GM21526 (cell line): Measurements from ENCODE around the gene RPL21.
"Not testable (repeated sequence)": the region's sequence is repeated elsewhere in the genome, so short reads cannot be mapped to it uniquely, and the experiment has no call there.

ENCODE experiments used
- ATAC-seq: cut with Tn5 transposase; IDR thresholded peaks from one replicate; pipeline ENCODE4 v1.9.1; 2021; ENCODE audit warnings: moderate library complexity; ENCODE audit not compliant: unreplicated experiment, low FRiP score

RPL21 gene

DNA sequence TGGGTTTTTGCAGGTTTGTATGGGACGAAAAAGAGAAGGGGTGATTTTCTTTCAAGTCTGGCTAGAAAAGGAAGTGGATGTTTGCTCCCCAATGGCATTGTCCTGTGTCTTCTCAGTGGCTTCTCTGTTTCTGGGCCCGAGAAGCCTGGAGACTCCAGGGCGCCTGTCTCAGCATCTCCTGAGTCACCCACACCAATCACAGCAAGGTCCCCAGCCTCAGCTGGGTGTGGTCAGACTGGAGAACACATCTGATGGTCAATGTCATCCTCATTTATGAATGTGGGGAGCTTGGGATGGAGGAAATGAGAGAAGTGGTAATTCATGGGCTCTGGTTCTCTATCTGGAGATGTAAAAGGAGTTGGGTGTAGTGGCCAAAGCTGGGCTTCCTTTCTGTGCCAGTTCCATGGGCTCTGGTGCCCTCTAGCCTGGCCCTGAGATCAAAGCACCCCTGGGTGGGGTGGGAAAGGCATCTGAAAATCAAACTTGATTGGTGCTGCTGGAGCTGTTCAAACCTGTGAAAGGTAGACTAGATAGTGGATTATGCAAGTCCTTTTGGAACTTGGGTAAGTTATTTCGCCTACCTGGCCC, 32.6 kb downstream of the RPL21 start:
- ATAC-seq = no peak

DNA sequence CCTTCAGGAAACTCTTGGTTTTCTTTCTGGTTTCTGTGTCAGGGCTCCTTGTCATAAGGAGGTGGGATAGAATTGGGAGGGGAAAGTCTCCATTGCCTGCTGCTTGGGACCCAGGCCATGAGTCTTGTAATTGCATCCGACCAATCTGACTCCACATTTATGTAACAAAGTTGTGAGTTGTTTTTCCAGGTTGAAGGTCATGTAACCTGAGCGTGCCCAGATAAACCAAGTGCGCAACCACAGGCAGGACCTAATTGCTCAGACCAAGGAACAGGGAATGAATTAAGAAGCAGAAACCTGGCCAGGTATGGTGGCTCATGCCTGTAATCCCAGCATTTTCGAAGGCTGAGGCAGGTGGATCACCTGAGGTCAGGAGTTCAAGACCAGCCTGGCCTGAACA, 37.0 kb downstream of the RPL21 start:
- ATAC-seq = no peak

GRCh38 chr13:27289011-27289665, 37.8 kb downstream of the RPL21 start:
- ATAC-seq = no peak

GRCh38 chr13:27290715-27291114, 39.4 kb downstream of the RPL21 start:
- ATAC-seq = no peak

GRCh38 chr13:27291967-27292366, 40.6 kb downstream of the RPL21 start:
- ATAC-seq = not testable (repeated sequence)

GRCh38 chr13:27293076-27293691, 41.8 kb downstream of the RPL21 start:
- ATAC-seq = no peak

DNA sequence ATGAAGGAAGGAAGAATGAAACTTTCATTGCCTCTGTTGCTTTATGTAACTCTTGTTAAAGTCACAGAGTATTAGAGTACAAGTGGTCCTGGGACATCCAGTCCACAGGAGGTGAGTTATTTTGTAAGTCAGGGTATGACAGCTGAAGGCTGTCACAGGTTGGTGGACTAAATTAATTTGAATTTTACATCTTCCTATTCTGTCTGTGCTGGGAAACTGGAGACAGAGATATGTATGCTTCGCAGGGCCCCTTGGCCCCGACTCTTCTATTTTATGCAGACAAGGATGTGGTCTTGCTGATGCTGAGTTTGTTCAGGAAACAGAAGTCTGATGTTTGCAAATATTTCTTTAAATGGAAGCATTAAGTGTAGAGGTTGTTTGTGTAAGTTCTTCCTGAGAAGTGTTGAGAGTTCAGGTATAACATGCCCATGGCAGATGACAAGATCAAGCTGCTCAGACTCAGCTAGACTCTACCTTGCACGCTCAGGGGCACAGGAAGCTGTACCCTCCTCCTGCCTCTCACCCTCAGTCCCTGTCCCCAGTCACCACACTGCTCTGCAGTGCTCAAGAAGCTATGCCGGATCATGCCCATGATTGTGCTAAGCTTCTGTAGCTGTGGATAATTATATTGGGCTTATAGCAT, 42.6 kb downstream of the RPL21 start:
- ATAC-seq = no peak

DNA sequence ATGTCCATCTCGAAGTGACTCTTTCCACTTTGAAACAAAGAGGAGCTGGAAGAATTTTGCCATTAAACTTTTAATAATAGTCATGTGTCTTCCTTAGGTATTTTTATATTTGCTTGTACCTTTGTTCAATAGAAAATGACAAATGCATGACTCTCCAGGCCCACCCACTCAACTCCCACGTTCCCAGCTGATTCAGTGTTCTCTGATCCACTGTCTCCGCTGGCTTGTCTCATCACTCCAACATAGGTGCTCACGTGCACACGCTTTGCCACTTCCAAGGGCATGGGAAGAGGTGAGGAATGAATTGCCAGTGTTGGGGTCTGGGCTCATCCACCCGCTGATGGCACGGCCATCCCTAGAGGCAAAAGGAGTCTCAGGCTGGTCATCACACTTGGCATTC, 43.7 kb downstream of the RPL21 start:
- ATAC-seq = no peak

DNA sequence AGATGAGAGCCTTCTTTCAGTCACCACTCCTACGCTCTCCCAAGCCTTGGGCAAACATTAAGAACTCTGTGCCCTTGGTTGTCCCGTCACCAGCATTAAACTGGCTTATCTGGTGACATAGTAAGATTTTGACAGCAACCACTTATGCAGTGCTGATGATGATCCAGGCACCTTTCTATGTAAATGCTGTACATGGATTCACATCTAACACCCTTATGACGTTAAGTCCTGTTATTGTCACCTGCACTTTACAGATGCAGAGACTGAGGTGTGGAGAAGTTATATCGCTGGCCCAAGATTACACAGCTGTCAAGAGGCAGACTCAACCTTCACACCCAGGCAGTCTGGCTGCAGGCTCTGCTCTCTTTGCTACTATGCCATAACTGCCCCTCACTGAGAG, 44.3 kb downstream of the RPL21 start:
- no peak for ATAC-seq

GRCh38 chr13:27296496-27296895, 45.1 kb downstream of the RPL21 start:
- no peak for ATAC-seq

DNA sequence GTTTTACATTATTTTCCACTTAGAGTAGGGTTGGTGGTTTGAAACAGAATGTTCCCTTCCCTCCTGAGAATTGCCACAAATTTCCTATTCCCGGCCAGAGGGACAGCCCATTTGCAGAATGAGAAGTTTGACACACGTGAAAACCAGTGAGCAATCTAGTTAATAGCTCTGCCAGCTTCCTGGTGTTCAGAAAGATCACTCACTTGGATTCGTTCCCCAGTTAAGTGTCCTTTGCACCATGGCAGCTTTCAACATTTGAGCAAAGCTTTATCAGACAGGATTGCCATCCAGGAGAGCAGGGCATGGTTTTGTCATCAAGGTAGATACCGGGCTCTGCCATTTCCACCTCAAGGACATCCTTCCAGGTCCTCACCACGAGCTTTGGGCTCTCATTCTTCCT, 47.5 kb downstream of the RPL21 start:
- no peak for ATAC-seq

DNA sequence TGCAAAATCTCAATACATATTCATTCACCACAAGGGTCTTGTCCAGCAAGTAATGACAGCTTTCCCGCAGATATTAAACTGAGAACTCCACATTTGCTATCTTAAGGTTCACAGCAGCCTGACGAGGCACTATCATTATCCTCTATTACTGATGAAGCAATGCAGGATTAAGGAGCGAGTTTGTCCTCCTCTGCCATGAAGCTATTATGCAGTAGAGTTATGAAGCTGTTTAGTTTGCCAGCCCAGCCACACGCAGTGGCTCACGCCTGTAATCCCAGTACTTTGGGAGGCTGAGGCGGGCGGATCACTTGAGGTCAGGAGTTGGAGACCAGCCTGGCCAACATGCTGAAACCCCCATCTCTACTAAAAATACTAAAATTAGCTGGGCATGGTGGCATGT, 49.0 kb downstream of the RPL21 start:
- ATAC-seq = not testable (repeated sequence)

DNA sequence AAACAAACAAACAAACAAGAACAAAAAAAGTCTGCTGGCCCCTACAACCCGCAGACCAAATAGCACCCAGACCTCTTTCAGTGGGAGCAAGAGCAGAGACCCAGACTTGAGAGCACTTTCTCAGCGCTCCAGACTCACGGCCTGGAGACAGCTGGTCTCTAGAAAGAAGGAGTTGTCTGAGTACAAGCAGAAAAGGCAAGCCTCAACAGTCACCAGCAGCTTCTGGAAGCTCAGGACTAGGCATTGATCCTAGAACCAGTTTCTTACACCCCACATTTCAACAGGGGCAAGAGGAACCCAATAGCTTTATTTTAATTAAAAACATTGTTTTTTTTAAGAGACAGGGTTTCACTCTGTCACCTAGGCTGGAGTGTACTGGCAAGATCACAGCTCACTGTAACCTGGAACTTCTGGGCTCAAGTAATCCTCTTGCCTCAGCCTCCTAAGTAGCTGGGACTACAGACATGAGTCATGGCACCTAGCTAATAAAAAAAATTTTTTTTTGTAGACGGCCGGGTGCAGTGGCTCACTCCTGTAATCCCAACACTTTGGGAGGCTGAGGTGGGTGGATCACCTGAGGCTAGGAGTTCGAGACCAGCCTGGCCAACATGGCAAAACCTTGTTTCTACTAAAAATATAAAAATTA, 49.7 kb downstream of the RPL21 start:
- ATAC-seq = no peak

- ATAC-seq = no peak
Observed at GRCh38 chr13:27302643-27303262, 51.4 kb downstream of the RPL21 start.

GRCh38 chr13:27304099-27304498, 52.7 kb downstream of the RPL21 start:
- no peak for ATAC-seq

DNA sequence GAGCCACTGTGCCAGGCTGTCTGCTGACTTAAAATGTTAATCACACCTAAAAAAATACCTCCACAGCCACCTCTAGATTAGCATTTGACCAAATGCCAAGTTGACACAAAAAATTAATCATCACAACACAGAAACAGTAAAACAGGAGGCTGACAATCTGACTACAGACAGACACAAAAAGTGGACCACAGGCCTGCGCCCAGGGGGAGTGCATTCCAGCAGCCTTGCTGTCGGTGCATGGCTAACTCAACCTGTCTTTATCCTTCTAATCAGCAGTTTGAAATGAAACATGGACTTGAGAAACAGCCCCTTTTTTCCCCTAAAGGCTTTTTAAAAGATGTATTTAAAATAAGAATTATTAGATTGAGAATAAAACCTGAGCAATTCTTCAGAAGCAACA, 53.3 kb downstream of the RPL21 start:
- no peak for ATAC-seq
